ENCODE data around the gene RTCA.
"Not testable (repeated sequence)": the region's sequence is repeated elsewhere in the genome, so short reads cannot be mapped to it uniquely, and the experiment has no call there.

Gene RTCA

DNA sequence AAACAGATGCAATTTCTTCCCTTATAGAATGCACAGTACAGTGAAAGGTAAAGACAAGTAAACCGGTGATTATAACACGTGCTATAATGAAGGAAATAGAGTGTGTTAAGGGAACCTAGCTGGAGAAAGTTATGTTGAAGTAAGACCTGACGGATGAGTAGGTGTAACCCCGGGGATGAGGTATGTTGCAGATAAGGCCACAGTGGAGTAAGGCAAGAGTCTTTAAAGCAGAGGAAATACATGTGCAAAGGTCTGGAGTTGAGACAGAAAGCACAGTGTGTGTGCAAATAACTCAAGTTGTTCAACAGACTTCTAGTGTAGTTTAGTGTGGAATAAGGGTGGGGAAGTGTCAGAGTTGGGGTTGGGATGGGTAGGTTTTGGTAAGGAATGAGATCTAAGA, 19.3 kb upstream of the RTCA start:
- DNase-seq (ENCODE audit: low read depth) = no peak
- H3K4me3 ChIP-seq (ENCODE audit: low read depth, low read length) = no peak overlapping the region
- TF ChIP-seq CTCF (IDR thresholded peaks at IDR 0.05; ENCODE audit: control insufficient read depth, extremely low read depth, insufficient read depth) = no peak

GRCh38 chr1:100249155-100249536, 16.9 kb upstream of the RTCA start:
- no peak for DNase-seq (ENCODE audit: low read depth)
- TF ChIP-seq CTCF (IDR thresholded peaks at IDR 0.05; ENCODE audit: control insufficient read depth, extremely low read depth, insufficient read depth) = no peak

DNA sequence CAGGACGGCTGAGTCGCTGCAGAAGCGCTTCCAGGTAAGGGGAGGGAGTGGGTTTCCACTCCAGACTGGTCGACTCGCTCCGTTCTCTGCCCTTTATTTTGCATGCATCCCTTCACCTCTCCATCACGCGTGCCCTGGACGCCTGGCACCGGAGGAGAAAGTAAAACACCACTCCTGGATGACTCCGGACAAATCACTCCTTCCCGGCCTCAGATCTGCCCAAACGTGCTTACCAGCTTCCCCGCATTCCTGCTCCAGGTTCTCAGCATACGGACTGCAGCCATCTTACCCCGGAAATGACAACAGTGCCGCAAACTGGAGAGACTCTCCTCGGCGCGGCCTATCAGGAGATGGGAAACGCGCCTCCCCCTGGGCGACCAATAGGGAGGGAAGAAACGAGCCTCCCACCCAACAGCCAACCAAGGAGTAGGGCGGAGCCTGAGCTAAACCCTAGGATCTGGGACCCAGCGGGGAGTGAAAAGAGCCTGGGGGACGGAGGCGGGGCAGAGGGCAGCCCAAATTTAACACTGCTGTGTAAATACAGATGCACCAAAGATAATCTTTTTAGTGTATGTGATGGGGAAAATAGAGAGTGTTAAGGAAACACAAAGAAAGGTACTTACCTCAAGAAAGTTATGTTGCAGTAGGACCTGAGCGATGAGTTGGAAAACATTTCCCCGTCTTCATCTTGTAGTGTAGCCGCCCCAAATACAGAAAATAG, 16.3 kb upstream of the RTCA start, which contains the start of gene DBT:
Gene DBT (minus strand): TSS at position 298 of the 721 bp plus-strand sequence. CDS start 14 bp downstream, at position 284.
- peak; percentile 92 for DNase-seq (ENCODE audit: low read depth)
- peak within 1 kb of the TSS; percentile 93 for H3K4me3 ChIP-seq (ENCODE audit: low read depth, low read length)
- TF ChIP-seq CTCF (IDR thresholded peaks at IDR 0.05; ENCODE audit: control insufficient read depth, extremely low read depth, insufficient read depth) = no peak

More at GRCh38 chr1:100249155-100249536, 16.9 kb upstream of the RTCA start:
- H3K4me3 ChIP-seq (ENCODE audit: low read depth, low read length) = peak overlapping the region; percentile 93

GRCh38 chr1:100250264-100250663, 15.8 kb upstream of the RTCA start:
- DNase-seq (ENCODE audit: low read depth) = no peak
- peak overlapping the region; percentile 93 for H3K4me3 ChIP-seq (ENCODE audit: low read depth, low read length)
- no peak for TF ChIP-seq CTCF (IDR thresholded peaks at IDR 0.05; ENCODE audit: control insufficient read depth, extremely low read depth, insufficient read depth)

GRCh38 chr1:100250807-100251206, 15.2 kb upstream of the RTCA start:
- TF ChIP-seq CTCF (IDR thresholded peaks at IDR 0.05; ENCODE audit: control insufficient read depth, extremely low read depth, insufficient read depth) = no peak
- DNase-seq (ENCODE audit: low read depth) = no peak
- H3K4me3 ChIP-seq (ENCODE audit: low read depth, low read length) = no peak overlapping the region

GRCh38 chr1:100252901-100253300, 13.1 kb upstream of the RTCA start:
- H3K4me3 ChIP-seq (ENCODE audit: low read depth, low read length) = peak overlapping the region; percentile 5; the same call in 1 of the 2 replicates
- DNase-seq (ENCODE audit: low read depth) = peak; percentile 90
- no peak for TF ChIP-seq CTCF (IDR thresholded peaks at IDR 0.05; ENCODE audit: control insufficient read depth, extremely low read depth, insufficient read depth)

DNA sequence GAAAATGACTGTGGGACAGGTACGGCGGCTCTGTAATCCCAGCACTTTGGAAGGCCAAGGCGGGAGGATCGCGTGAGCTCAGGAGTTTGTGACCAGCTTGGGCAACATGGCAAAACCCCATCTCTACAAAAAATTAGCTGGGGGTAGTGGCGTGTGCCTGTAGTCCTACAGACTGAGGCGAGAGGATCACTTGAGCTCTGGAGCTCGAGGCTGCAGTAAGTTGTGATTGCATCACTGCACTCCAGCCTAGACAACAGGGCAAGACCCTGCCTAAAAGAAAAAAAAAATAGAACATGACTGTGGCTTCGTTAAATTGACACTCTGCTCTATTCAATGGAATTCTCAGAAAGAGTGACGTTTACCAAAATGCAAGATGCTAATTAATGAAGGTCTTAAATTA, 12.5 kb upstream of the RTCA start:
- DNase-seq (ENCODE audit: low read depth) = no peak
- TF ChIP-seq CTCF (IDR thresholded peaks at IDR 0.05; ENCODE audit: control insufficient read depth, extremely low read depth, insufficient read depth) = no peak
- H3K4me3 ChIP-seq (ENCODE audit: low read depth, low read length) = 0 out of 2 replicates have a peak overlapping the region, but pooled peaks have one; percentile 5

DNA sequence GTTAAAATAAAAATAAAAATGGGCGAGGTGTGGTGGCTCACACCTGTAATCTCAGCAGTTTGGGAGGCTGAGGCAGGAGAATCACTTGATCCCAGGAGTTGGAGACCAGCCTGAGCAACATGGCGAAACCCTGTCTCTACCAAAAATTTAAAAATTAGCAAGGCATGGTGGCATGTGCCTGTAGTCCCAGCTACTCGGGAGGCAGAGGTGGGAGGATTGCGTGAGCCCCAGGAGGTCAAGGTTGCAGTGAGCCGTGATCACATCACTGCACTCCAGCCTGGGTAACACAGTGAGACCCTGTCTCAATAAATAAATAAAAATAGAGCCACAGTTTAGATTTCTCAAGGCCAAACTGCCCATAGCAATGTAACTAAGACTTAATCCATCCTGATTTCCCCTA, 9.7 kb upstream of the RTCA start:
- not testable (repeated sequence) for H3K4me3 ChIP-seq (ENCODE audit: low read depth, low read length); DNase-seq (ENCODE audit: low read depth)

DNA sequence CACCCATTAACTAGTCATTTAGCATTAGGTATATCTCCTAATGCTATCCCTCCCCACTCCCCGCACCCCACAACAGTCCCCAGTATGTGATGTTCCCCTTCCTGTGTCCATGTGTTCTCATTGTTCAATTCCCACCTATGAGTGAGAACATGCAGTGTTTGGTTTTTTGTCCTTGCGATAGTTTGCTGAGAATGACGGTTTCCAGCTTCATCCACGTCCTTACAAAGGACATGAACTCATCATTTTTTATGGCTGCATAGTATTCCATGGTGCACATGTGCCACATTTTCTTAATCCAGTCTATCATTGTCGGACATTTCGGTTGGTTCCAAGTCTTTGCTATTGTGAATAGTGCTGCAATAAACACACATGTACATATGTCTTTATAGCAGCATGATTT, 7.6 kb upstream of the RTCA start:
- not testable (repeated sequence) for DNase-seq (ENCODE audit: low read depth); H3K4me3 ChIP-seq (ENCODE audit: low read depth, low read length)
